Measurements from ENCODE around the gene GPR158.

Gene GPR158

GRCh38 chr10:25555865-25556264, 381.1 kb downstream of the GPR158 start:
- H3K36me3 ChIP-seq (ENCODE audit: insufficient read depth, low read length): no peaks in the 10 kb centered on the region
- H2AFZ ChIP-seq (ENCODE audit: low read depth, low read length): no peak overlapping the region
- no peaks in the 10 kb centered on the region for H3K4me1 ChIP-seq (ENCODE audit: insufficient read depth, low read length)
- H3K9me3 ChIP-seq (ENCODE audit: low read length): no peaks in the 10 kb centered on the region
- H3K4me3 ChIP-seq (ENCODE audit: low read length): no peak overlapping the region
- H3K27me3 ChIP-seq (ENCODE audit: insufficient read depth, low read length): no peaks in the 10 kb centered on the region

GRCh38 chr10:25556457-25556856, 381.7 kb downstream of the GPR158 start:
- no peaks in the 10 kb centered on the region for H3K4me1 ChIP-seq (ENCODE audit: insufficient read depth, low read length)
- H3K4me3 ChIP-seq (ENCODE audit: low read length): no peak overlapping the region
- no peaks in the 10 kb centered on the region for H3K36me3 ChIP-seq (ENCODE audit: insufficient read depth, low read length)
- no peaks in the 10 kb centered on the region for H3K9me3 ChIP-seq (ENCODE audit: low read length)
- no peaks in the 10 kb centered on the region for H3K27me3 ChIP-seq (ENCODE audit: insufficient read depth, low read length)
- no peak overlapping the region for H2AFZ ChIP-seq (ENCODE audit: low read depth, low read length)

- Histone ChIP-seq H2AFZ (ENCODE audit: low read depth, low read length) (no peak overlapping the region), H3K4me1 (ENCODE audit: insufficient read depth, low read length) (no peaks in the 10 kb centered on the region), H3K9me3 (ENCODE audit: low read length) (no peaks in the 10 kb centered on the region), H3K27me3 (ENCODE audit: insufficient read depth, low read length) (no peaks in the 10 kb centered on the region), H3K36me3 (ENCODE audit: insufficient read depth, low read length) (no peaks in the 10 kb centered on the region), H3K4me3 (ENCODE audit: low read length) (no peak overlapping the region)
Measured at GRCh38 chr10:25557136-25557535, 382.3 kb downstream of the GPR158 start.

GRCh38 chr10:25561758-25562157, 387.0 kb downstream of the GPR158 start:
- Histone ChIP-seq H3K36me3 (ENCODE audit: insufficient read depth, low read length) (no peaks in the 10 kb centered on the region), H3K4me3 (ENCODE audit: low read length) (no peak overlapping the region), H2AFZ (ENCODE audit: low read depth, low read length) (no peak overlapping the region), H3K9me3 (ENCODE audit: low read length) (no peaks in the 10 kb centered on the region), H3K27me3 (ENCODE audit: insufficient read depth, low read length) (no peaks in the 10 kb centered on the region), H3K4me1 (ENCODE audit: insufficient read depth, low read length) (no peaks in the 10 kb centered on the region)

DNA sequence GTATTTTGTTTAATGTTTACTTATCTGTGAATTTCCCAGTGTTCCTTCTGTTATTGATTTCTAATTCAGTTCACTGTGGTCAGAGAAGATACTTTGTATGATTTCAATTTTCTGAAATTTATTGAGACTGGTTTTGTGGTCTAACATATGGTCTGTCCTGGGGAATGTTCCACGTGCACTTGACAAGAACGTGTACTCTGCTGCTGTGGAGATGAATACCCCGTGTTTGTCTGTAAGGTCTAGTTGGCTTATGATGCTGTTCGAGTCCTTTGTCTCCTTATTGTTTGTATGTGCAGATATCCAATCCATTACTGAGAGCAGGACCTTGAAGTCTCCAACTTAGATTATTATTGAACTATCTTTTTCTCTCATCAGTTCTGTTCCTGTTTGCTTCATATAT, 387.7 kb downstream of the GPR158 start:
- no peak overlapping the region for H3K4me3 ChIP-seq (ENCODE audit: low read length)
- no peaks in the 10 kb centered on the region for H3K4me1 ChIP-seq (ENCODE audit: insufficient read depth, low read length)

GRCh38 chr10:25564351-25564750, 389.6 kb downstream of the GPR158 start:
- no peaks in the 10 kb centered on the region for H3K9me3 ChIP-seq (ENCODE audit: low read length)
- no peak overlapping the region for H3K4me3 ChIP-seq (ENCODE audit: low read length)
- no peaks in the 10 kb centered on the region for H3K36me3 ChIP-seq (ENCODE audit: insufficient read depth, low read length)
- no peaks in the 10 kb centered on the region for H3K4me1 ChIP-seq (ENCODE audit: insufficient read depth, low read length)
- H2AFZ ChIP-seq (ENCODE audit: low read depth, low read length): no peak overlapping the region
- no peaks in the 10 kb centered on the region for H3K27me3 ChIP-seq (ENCODE audit: insufficient read depth, low read length)

More for the DNA sequence above, 387.7 kb downstream of the GPR158 start:
- Histone ChIP-seq H3K27me3 (ENCODE audit: insufficient read depth, low read length) (no peaks in the 10 kb centered on the region), H3K9me3 (ENCODE audit: low read length) (no peaks in the 10 kb centered on the region), H3K36me3 (ENCODE audit: insufficient read depth, low read length) (no peaks in the 10 kb centered on the region), H2AFZ (ENCODE audit: low read depth, low read length) (no peak overlapping the region)

GRCh38 chr10:25565570-25565969, 390.8 kb downstream of the GPR158 start:
- Histone ChIP-seq H3K36me3 (ENCODE audit: insufficient read depth, low read length) (no peaks in the 10 kb centered on the region), H3K9me3 (ENCODE audit: low read length) (no peaks in the 10 kb centered on the region)

GRCh38 chr10:25573316-25573715, 398.5 kb downstream of the GPR158 start:
- H3K27me3 ChIP-seq (ENCODE audit: insufficient read depth, low read length): no peaks in the 10 kb centered on the region
- H3K9me3 ChIP-seq (ENCODE audit: low read length): no peaks in the 10 kb centered on the region
- no peak overlapping the region for H2AFZ ChIP-seq (ENCODE audit: low read depth, low read length)
- no peaks in the 10 kb centered on the region for H3K36me3 ChIP-seq (ENCODE audit: insufficient read depth, low read length)
- no peak overlapping the region for H3K4me3 ChIP-seq (ENCODE audit: low read length)
- no peaks in the 10 kb centered on the region for H3K4me1 ChIP-seq (ENCODE audit: insufficient read depth, low read length)

More at GRCh38 chr10:25565570-25565969, 390.8 kb downstream of the GPR158 start:
- no peaks in the 10 kb centered on the region for H3K27me3 ChIP-seq (ENCODE audit: insufficient read depth, low read length)
- no peak overlapping the region for H3K4me3 ChIP-seq (ENCODE audit: low read length)
- H3K4me1 ChIP-seq (ENCODE audit: insufficient read depth, low read length): no peaks in the 10 kb centered on the region
- H2AFZ ChIP-seq (ENCODE audit: low read depth, low read length): no peak overlapping the region

DNA sequence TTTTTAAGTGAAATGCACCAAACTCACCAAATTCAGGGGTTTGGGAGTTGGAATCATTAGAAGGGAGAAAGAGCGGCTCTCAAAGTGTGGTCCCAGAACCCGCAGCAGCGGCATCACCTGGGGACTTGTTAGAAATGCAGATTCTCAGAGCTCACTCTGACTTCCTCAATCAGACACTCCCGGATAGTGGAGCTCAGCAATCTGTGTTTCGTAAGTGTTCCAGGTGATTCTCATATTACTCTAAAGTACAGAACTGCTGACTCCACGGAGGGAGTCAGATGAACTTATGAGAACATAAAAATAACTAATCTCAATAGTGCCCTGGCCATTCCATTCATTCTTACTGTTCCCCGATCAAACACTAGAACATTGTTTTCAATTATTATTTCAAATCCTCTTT, 400.5 kb downstream of the GPR158 start:
- H3K9me3 ChIP-seq (ENCODE audit: low read length): no peaks in the 10 kb centered on the region
- H2AFZ ChIP-seq (ENCODE audit: low read depth, low read length): no peak overlapping the region
- H3K4me1 ChIP-seq (ENCODE audit: insufficient read depth, low read length): no peaks in the 10 kb centered on the region
- H3K36me3 ChIP-seq (ENCODE audit: insufficient read depth, low read length): no peaks in the 10 kb centered on the region
- no peaks in the 10 kb centered on the region for H3K27me3 ChIP-seq (ENCODE audit: insufficient read depth, low read length)
- H3K4me3 ChIP-seq (ENCODE audit: low read length): no peak overlapping the region

GRCh38 chr10:25578061-25578460, 403.3 kb downstream of the GPR158 start:
- Histone ChIP-seq H3K9me3 (ENCODE audit: low read length) (no peaks in the 10 kb centered on the region), H3K4me1 (ENCODE audit: insufficient read depth, low read length) (no peaks in the 10 kb centered on the region), H3K36me3 (ENCODE audit: insufficient read depth, low read length) (no peaks in the 10 kb centered on the region), H3K4me3 (ENCODE audit: low read length) (no peak overlapping the region), H3K27me3 (ENCODE audit: insufficient read depth, low read length) (no peaks in the 10 kb centered on the region), H2AFZ (ENCODE audit: low read depth, low read length) (no peak overlapping the region)

GRCh38 chr10:25582961-25583360, 408.2 kb downstream of the GPR158 start:
- Histone ChIP-seq H3K4me1 (ENCODE audit: insufficient read depth, low read length) (no peaks in the 10 kb centered on the region), H3K36me3 (ENCODE audit: insufficient read depth, low read length) (no peaks in the 10 kb centered on the region), H3K4me3 (ENCODE audit: low read length) (no peak overlapping the region), H2AFZ (ENCODE audit: low read depth, low read length) (no peak overlapping the region), H3K27me3 (ENCODE audit: insufficient read depth, low read length) (no peaks in the 10 kb centered on the region), H3K9me3 (ENCODE audit: low read length) (peaks cover 5% of the 10 kb centered on the region)

- no peaks in the 10 kb centered on the region for H3K27me3 ChIP-seq (ENCODE audit: insufficient read depth, low read length)
- H3K4me3 ChIP-seq (ENCODE audit: low read length): no peak overlapping the region
- H2AFZ ChIP-seq (ENCODE audit: low read depth, low read length): no peak overlapping the region
- H3K36me3 ChIP-seq (ENCODE audit: insufficient read depth, low read length): no peaks in the 10 kb centered on the region
- no peaks in the 10 kb centered on the region for H3K9me3 ChIP-seq (ENCODE audit: low read length)
- H3K4me1 ChIP-seq (ENCODE audit: insufficient read depth, low read length): no peaks in the 10 kb centered on the region
Measured at GRCh38 chr10:25600651-25601050, 425.9 kb downstream of the GPR158 start.

DNA sequence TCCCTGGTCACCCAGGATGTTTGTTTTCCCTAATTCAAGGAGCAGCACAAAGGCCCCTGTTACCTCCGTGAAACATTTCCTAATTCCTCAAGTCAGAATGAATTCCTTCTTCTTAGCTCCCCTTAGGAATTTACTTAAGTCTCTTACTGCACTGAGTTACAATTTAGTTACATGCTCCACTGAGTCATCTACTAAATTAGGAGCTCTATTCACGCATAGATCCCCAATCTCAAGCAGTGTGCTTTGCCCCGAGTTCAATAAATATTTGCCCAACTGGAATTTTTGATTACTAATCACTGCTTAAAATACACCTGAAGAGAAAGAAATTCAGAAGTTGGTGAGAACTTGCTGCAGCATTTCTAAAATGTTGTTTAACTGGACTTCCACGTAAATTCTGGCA, 429.8 kb downstream of the GPR158 start:
- Histone ChIP-seq H3K27me3 (ENCODE audit: insufficient read depth, low read length) (no peaks in the 10 kb centered on the region), H3K4me3 (ENCODE audit: low read length) (no peak overlapping the region), H3K4me1 (ENCODE audit: insufficient read depth, low read length) (no peaks in the 10 kb centered on the region), H3K36me3 (ENCODE audit: insufficient read depth, low read length) (no peaks in the 10 kb centered on the region), H3K9me3 (ENCODE audit: low read length) (no peaks in the 10 kb centered on the region), H2AFZ (ENCODE audit: low read depth, low read length) (no peak overlapping the region)

DNA sequence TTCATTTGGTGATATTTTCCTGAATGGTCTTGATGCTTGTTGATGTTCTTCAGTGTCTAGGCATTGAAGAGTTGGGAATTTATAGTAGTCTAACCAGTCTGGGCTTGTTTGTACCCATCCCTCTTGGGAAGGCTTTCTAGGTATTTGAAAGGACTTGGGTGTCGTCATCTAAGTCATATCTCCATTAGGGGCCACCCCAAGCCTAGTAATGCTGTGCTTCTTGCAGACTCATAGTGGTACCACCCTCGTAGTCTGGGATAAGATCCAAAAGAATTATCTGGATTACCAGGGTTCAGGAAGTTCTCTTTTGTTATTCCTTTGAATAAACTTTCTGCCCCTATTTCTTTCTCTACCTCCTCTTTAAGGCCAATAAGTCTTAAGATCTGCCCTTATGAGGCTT, 439.9 kb downstream of the GPR158 start:
- peaks cover 4% of the 10 kb centered on the region for H3K4me1 ChIP-seq (ENCODE audit: insufficient read depth, low read length)
- H3K27me3 ChIP-seq (ENCODE audit: insufficient read depth, low read length): no peaks in the 10 kb centered on the region
- no peak overlapping the region for H2AFZ ChIP-seq (ENCODE audit: low read depth, low read length)
- H3K4me3 ChIP-seq (ENCODE audit: low read length): no peak overlapping the region
- H3K9me3 ChIP-seq (ENCODE audit: low read length): no peaks in the 10 kb centered on the region
- H3K36me3 ChIP-seq (ENCODE audit: insufficient read depth, low read length): no peaks in the 10 kb centered on the region
